OCI-LY1 (cell line): ENCODE results near the gene RGS5.

ENCODE experiments used
- H2AFZ ChIP-seq: fragments of 200-600 bp; sonication (generic), shearing (Covaris generic); 2 replicates; pipeline ENCODE4 v1.6.0; 2014; ENCODE audit warnings: antibody characterized with exemption, mild to moderate bottlenecking, low read length
- H3F3A ChIP-seq: fragments of 200-600 bp; sonication (generic), shearing (Covaris generic); 2 replicates; pipeline ENCODE4 v1.6.0; 2014; ENCODE audit warnings: mild to moderate bottlenecking, antibody characterized with exemption, low read length, moderate library complexity; ENCODE audit not compliant: insufficient read depth
- H3K27ac ChIP-seq: fragments of 200-600 bp; sonication (generic); 2 replicates; pipeline ENCODE4 v1.5.1; 2014; ENCODE audit warnings: low read length, mixed run types, mild to moderate bottlenecking, low read depth; ENCODE audit not compliant: poor library complexity, severe bottlenecking
- H3K27me3 ChIP-seq: fragments of 200-600 bp; sonication (generic); 2 replicates; pipeline ENCODE4 v1.6.0; 2014; ENCODE audit warnings: antibody characterized with exemption, mild to moderate bottlenecking, low read length, moderate library complexity; ENCODE audit not compliant: insufficient read depth
- H3K36me3 ChIP-seq: fragments of 200-600 bp; sonication (generic); 2 replicates; pipeline ENCODE4 v1.6.1; 2014; ENCODE audit warnings: mild to moderate bottlenecking, antibody characterized with exemption, low read length, moderate library complexity, mixed read lengths; ENCODE audit not compliant: insufficient read depth
- H3K4me1 ChIP-seq: fragments of 200-600 bp; sonication (generic); 2 replicates; pipeline ENCODE4 v1.5.1; 2014; ENCODE audit warnings: mild to moderate bottlenecking, low read length, moderate library complexity; ENCODE audit not compliant: insufficient read depth, severe bottlenecking
- H3K4me2 ChIP-seq: fragments of 200-600 bp; sonication (generic), shearing (Covaris generic); 2 replicates; pipeline ENCODE4 v1.6.1; 2014; ENCODE audit warnings: low read length
- H3K4me3 ChIP-seq: fragments of 200-600 bp; sonication (generic); 2 replicates; pipeline ENCODE4 v1.5.1; 2014; ENCODE audit warnings: low read length, low read depth, mild to moderate bottlenecking, mixed read lengths; ENCODE audit not compliant: poor library complexity, severe bottlenecking
- H3K79me2 ChIP-seq: fragments of 200-600 bp; shearing (Covaris generic); 2 replicates; pipeline ENCODE4 v1.6.1; 2016; ENCODE audit warnings: mixed run types, low read length, mixed read lengths; ENCODE audit not compliant: insufficient read depth
- H3K9ac ChIP-seq: fragments of 200-600 bp; sonication (generic), shearing (Covaris generic); 2 replicates; pipeline ENCODE4 v1.6.1; 2014; ENCODE audit warnings: mild to moderate bottlenecking, low read length, mixed read lengths
- H3K9me2 ChIP-seq: fragments of 200-600 bp; sonication (generic), shearing (Covaris generic); 2 replicates; pipeline ENCODE4 v1.6.1; 2014; ENCODE audit warnings: low read depth, mild to moderate bottlenecking, low read length, mixed read lengths
- H3K9me3 ChIP-seq: fragments of 200-600 bp; shearing (Covaris generic); 2 replicates; pipeline ENCODE4 v1.6.1; 2014; ENCODE audit warnings: low read length, mixed read lengths
- H4K20me1 ChIP-seq: fragments of 200-600 bp; sonication (generic), shearing (Covaris generic); 2 replicates; pipeline ENCODE4 v1.6.0; 2016; ENCODE audit warnings: mild to moderate bottlenecking, low read length; ENCODE audit not compliant: insufficient read depth
- CTCF ChIP-seq: fragments of 200-600 bp; sonication (generic), shearing (Covaris generic); IDR thresholded peaks from 2 replicates; pipeline ENCODE4 v1.5.1; 2017; ENCODE audit warnings: mild to moderate bottlenecking, antibody characterized with exemption, low read length, moderate library complexity, mixed read lengths
- EZH2 ChIP-seq: fragments of 200-600 bp; sonication (generic), shearing (Covaris generic); IDR thresholded peaks from 2 replicates; pipeline ENCODE4 v1.8.0; 2017; ENCODE audit warnings: borderline replicate concordance, mixed run types, mild to moderate bottlenecking, antibody characterized with exemption, low read length, moderate library complexity, mixed read lengths

RGS5 gene

GRCh38 chr1:163093169-163093568 lies 109.5 kb downstream of the RGS5 start:
- H3K4me2 ChIP-seq = no peak overlapping the region
- no peaks in the 10 kb centered on the region for H3K79me2 ChIP-seq
- H2AFZ ChIP-seq = no peak overlapping the region
- no peaks in the 10 kb centered on the region for H4K20me1 ChIP-seq
- TF ChIP-seq CTCF (no peak), EZH2 (no peak)
- no peaks in the 10 kb centered on the region for H3F3A ChIP-seq
- H3K36me3 ChIP-seq = no peaks in the 10 kb centered on the region
- no peaks in the 10 kb centered on the region for H3K9me2 ChIP-seq
- H3K9ac ChIP-seq = no peak overlapping the region
- H3K9me3 ChIP-seq = no peaks in the 10 kb centered on the region
- no peak overlapping the region for H3K27ac ChIP-seq
- no peak overlapping the region for H3K4me3 ChIP-seq
- no peaks in the 10 kb centered on the region for H3K4me1 ChIP-seq
- H3K27me3 ChIP-seq = no peaks in the 10 kb centered on the region
